CD4-positive, alpha-beta memory T cell (primary cell): Measurements from ENCODE around the gene RERE. TPM values are rescaled to one million over a fixed set of nuclear protein-coding genes. Genes with fewer than 3 reads are reported as not detected.
A peak's percentile ranks its signal among the peaks of the same experiment; 100 is the strongest.

Experiments
- CTCF ChIA-PET: fragments of 350-600 bp; sonication (Branson Sonifier 250); formaldehyde crosslinking; loops from one replicate; lab custom pipeline; 2021; ENCODE audit warnings: inconsistent platforms; ENCODE audit not compliant: partially characterized antibody; lab: Charles Lee
- POLR2A ChIA-PET: fragments of 350-600 bp; sonication (Branson Sonifier 250); formaldehyde crosslinking; loops from one replicate; lab custom pipeline; 2021; ENCODE audit not compliant: partially characterized antibody; lab: Charles Lee
- DNase-seq, 5 donors: peaks; one replicate each; pipeline versions ENCODE4 v3.0.0 to v3.0.0-alpha.2; 2020 to 2022; ENCODE audit warnings: mixed read lengths in 1 of 5
- H3K27ac ChIP-seq: one replicate; pipeline ENCODE4 v1.7.0; 2013; ENCODE audit warnings: low read depth, low read length
- H3K27me3 ChIP-seq: 2 replicates; pipeline ENCODE4 v1.7.0; 2013; ENCODE audit warnings: mild to moderate bottlenecking, low read length, moderate library complexity; ENCODE audit not compliant: insufficient read depth
- H3K36me3 ChIP-seq: 2 replicates; pipeline ENCODE4 v1.7.0; 2013; ENCODE audit warnings: mild to moderate bottlenecking, low read length, moderate library complexity; ENCODE audit not compliant: insufficient read depth
- H3K4me1 ChIP-seq: 2 replicates; pipeline ENCODE4 v1.7.0; 2013; ENCODE audit warnings: mild to moderate bottlenecking, low read length, moderate library complexity; ENCODE audit not compliant: insufficient read depth
- H3K4me3 ChIP-seq, 2 donors: one replicate each; pipeline ENCODE4 v1.7.0; 2013; ENCODE audit warnings: low read length in 2 of 2, mild to moderate bottlenecking in 1 of 2
- H3K9me3 ChIP-seq, 2 donors: one replicate each; pipeline ENCODE4 v1.7.0; 2013; ENCODE audit warnings: low read length in 2 of 2, control low read depth in 1 of 2; ENCODE audit not compliant: control insufficient read depth in 1 of 2
- H3K27ac Mint-ChIP-seq, 7 donors: one replicate each; pipeline ENCODE4 v1.8.0; 2020 to 2021; ENCODE audit warnings: mixed read lengths in 7 of 7, mild to moderate bottlenecking in 6 of 7, inconsistent platforms in 3 of 7, moderate library complexity in 3 of 7
- H3K27me3 Mint-ChIP-seq, 2 donors: one replicate each; pipeline ENCODE4 v1.8.0; 2020 to 2021; ENCODE audit warnings: mixed read lengths in 2 of 2
- H3K36me3 Mint-ChIP-seq, 2 donors: one replicate each; pipeline ENCODE4 v1.8.0; 2020 to 2021; ENCODE audit warnings: mixed read lengths in 2 of 2, inconsistent platforms in 1 of 2, mild to moderate bottlenecking in 1 of 2
- H3K4me1 Mint-ChIP-seq, 4 donors: one replicate each; pipeline ENCODE4 v1.8.0; 2020 to 2021; ENCODE audit warnings: mixed read lengths in 4 of 4, mild to moderate bottlenecking in 1 of 4
- H3K4me3 Mint-ChIP-seq, 8 donors: one replicate each; pipeline ENCODE4 v1.8.0; 2020 to 2021; ENCODE audit warnings: mixed read lengths in 8 of 8, mild to moderate bottlenecking in 7 of 8, moderate library complexity in 6 of 8, inconsistent platforms in 3 of 8
- H3K9me3 Mint-ChIP-seq, 8 donors: one replicate each; pipeline ENCODE4 v1.8.0; 2020 to 2021; ENCODE audit warnings: mixed read lengths in 8 of 8, mild to moderate bottlenecking in 5 of 8, inconsistent platforms in 3 of 8, moderate library complexity in 1 of 8
- intact Hi-C: fragments of 100-400 bp; cut with micrococcal nuclease; formaldehyde crosslinking; loops from one replicate; pipeline ENCODE4 v1.15.1; 2023
- polyA plus RNA-seq, 2 donors: library from polyadenylated mRNA; unstranded; fragments of 300-500 nt; fragmentation: Illumina TruSeq; gene quantifications; one replicate each; pipeline ENCODE4 v1.2.3, GENCODE V29; 2021
- total RNA-seq, 2 experiments: library from RNA; stranded (reverse); gene quantifications; one replicate each; pipeline ENCODE4 v1.2.3, GENCODE V29; 2021

The RERE gene
- total and polyA plus RNA-seq, 4 experiments from 2014 or later: 0.38 to 117 (median 60.3) TPM

- Histone ChIP-seq H3K27me3 (no peaks in the 10 kb centered on the region), H3K27ac (no peak overlapping the region), H3K36me3 (no peaks in the 10 kb centered on the region), H3K9me3 (no peaks in the 10 kb centered on the region), H3K4me3 (no peak overlapping the region), H3K4me1 (no peaks in the 10 kb centered on the region)
- H3K27ac Mint-ChIP-seq: no peak overlapping the region
- H3K36me3 Mint-ChIP-seq: peaks cover 17 to 27% of the 10 kb centered on the region in 2 donors
- H3K4me1 Mint-ChIP-seq: peaks cover 5 to 23% (median 11%) of the 10 kb centered on the region in 4 donors
- peaks cover 0 to 7% (median 2%) of the 10 kb centered on the region in 8 donors for H3K9me3 Mint-ChIP-seq
- ChIA-PET CTCF (interaction anchor here (0.7 to 3.2 kb wide), 6 partner anchors 12 to 94 kb away, joined by 3 to 10 read pairs (median 7); no protein-coding TSS in a partner anchor), POLR2A (interaction anchor here (0.8 to 1.2 kb wide), 2 partner anchors 12 to 22 kb away, joined by 3 read pairs; no protein-coding TSS in a partner anchor)
- no peak overlapping the region for H3K4me3 Mint-ChIP-seq
- intact Hi-C loops: no loop called here
- no peak for DNase-seq
- no peaks in the 10 kb centered on the region for H3K27me3 Mint-ChIP-seq
Measured at GRCh38 chr1:8443558-8444194, 373.8 kb downstream of the RERE start.

GRCh38 chr1:8441426-8441825 lies 376.0 kb downstream of the RERE start:
- no peaks in the 10 kb centered on the region for H3K27me3 Mint-ChIP-seq
- H3K9me3 Mint-ChIP-seq: peaks cover 0 to 7% (median 2%) of the 10 kb centered on the region in 8 donors
- Histone ChIP-seq H3K4me3 (no peak overlapping the region), H3K27me3 (no peaks in the 10 kb centered on the region), H3K27ac (no peak overlapping the region), H3K4me1 (no peaks in the 10 kb centered on the region), H3K36me3 (no peaks in the 10 kb centered on the region), H3K9me3 (no peaks in the 10 kb centered on the region)
- intact Hi-C loops: no loop called here
- peaks cover 12 to 23% of the 10 kb centered on the region in 2 donors for H3K36me3 Mint-ChIP-seq
- peaks cover 0 to 15% (median 7%) of the 10 kb centered on the region in 4 donors for H3K4me1 Mint-ChIP-seq
- H3K4me3 Mint-ChIP-seq: no peak overlapping the region
- ChIA-PET POLR2A (interaction anchor here (1.0 kb wide), 1 partner anchor 10 kb away, joined by 3 read pairs; no protein-coding TSS in a partner anchor), CTCF (interaction anchor here (2.2 kb wide), 1 partner anchor 10 kb away, joined by 7 read pairs; no protein-coding TSS in a partner anchor)
- peak overlapping the region in 1 of 7 donors; percentile 30 for H3K27ac Mint-ChIP-seq
- DNase-seq: no peak

- Histone ChIP-seq H3K36me3 (no peaks in the 10 kb centered on the region), H3K9me3 (no peaks in the 10 kb centered on the region), H3K4me1 (no peaks in the 10 kb centered on the region), H3K4me3 (no peak overlapping the region), H3K27me3 (no peaks in the 10 kb centered on the region), H3K27ac (no peak overlapping the region)
- no peaks in the 10 kb centered on the region for H3K27me3 Mint-ChIP-seq
- H3K4me3 Mint-ChIP-seq: no peak overlapping the region
- POLR2A ChIA-PET: no interaction called here
- peaks cover under 1 to 14% (median 9%) of the 10 kb centered on the region in 4 donors for H3K4me1 Mint-ChIP-seq
- intact Hi-C loops: no loop called here
- peaks cover 9 to 16% of the 10 kb centered on the region in 2 donors for H3K36me3 Mint-ChIP-seq
- H3K27ac Mint-ChIP-seq: peak overlapping the region in 1 of 7 donors; percentile 62
- peaks cover 0 to 7% (median 1%) of the 10 kb centered on the region in 8 donors for H3K9me3 Mint-ChIP-seq
- DNase-seq: no peak
- CTCF ChIA-PET: interaction anchor here (1.5 kb wide), 1 partner anchor 33 kb away, joined by 3 read pairs; no protein-coding TSS in a partner anchor
Measured at GRCh38 chr1:8439015-8439702, 378.3 kb downstream of the RERE start.

- H3K36me3 ChIP-seq: no peaks in the 10 kb centered on the region
- H3K9me3 ChIP-seq: no peaks in the 10 kb centered on the region
- no peak overlapping the region for H3K27ac Mint-ChIP-seq
- intact Hi-C loops: no loop called here
- H3K36me3 Mint-ChIP-seq: peaks cover 9 to 15% of the 10 kb centered on the region in 2 donors
- no peaks in the 10 kb centered on the region for H3K27me3 ChIP-seq
- CTCF ChIA-PET: interaction anchor here (1.5 kb wide), 1 partner anchor 34 kb away, joined by 3 read pairs; no protein-coding TSS in a partner anchor
- H3K4me3 Mint-ChIP-seq: no peak overlapping the region
- H3K4me1 Mint-ChIP-seq: peaks cover 5 to 16% (median 9%) of the 10 kb centered on the region in 4 donors
- H3K27me3 Mint-ChIP-seq: no peaks in the 10 kb centered on the region
- peaks cover 0 to 7% (median 1%) of the 10 kb centered on the region in 8 donors for H3K9me3 Mint-ChIP-seq
- H3K4me1 ChIP-seq: no peaks in the 10 kb centered on the region
- no peak overlapping the region for H3K4me3 ChIP-seq
- no peak for DNase-seq
- POLR2A ChIA-PET: no interaction called here
- no peak overlapping the region for H3K27ac ChIP-seq
Measured at GRCh38 chr1:8438489-8438888, 379.0 kb downstream of the RERE start.

- Histone ChIP-seq H3K4me3 (no peak overlapping the region), H3K9me3 (no peaks in the 10 kb centered on the region), H3K27me3 (no peaks in the 10 kb centered on the region), H3K27ac (no peak overlapping the region), H3K36me3 (no peaks in the 10 kb centered on the region), H3K4me1 (no peaks in the 10 kb centered on the region)
- intact Hi-C loops: no loop called here
- no peak for DNase-seq
- peaks cover 0 to under 1% (median 0%) of the 10 kb centered on the region in 8 donors for H3K9me3 Mint-ChIP-seq
- peaks cover 4 to 9% of the 10 kb centered on the region in 2 donors for H3K36me3 Mint-ChIP-seq
- H3K27ac Mint-ChIP-seq: no peak overlapping the region
- ChIA-PET CTCF (interaction anchor here (1.5 kb wide), 1 partner anchor 35 kb away, joined by 3 read pairs; no protein-coding TSS in a partner anchor), POLR2A (no interaction called here)
- peaks cover 6 to 20% (median 12%) of the 10 kb centered on the region in 4 donors for H3K4me1 Mint-ChIP-seq
- no peak overlapping the region for H3K4me3 Mint-ChIP-seq
- H3K27me3 Mint-ChIP-seq: no peaks in the 10 kb centered on the region
Measured at GRCh38 chr1:8437347-8437746, 380.1 kb downstream of the RERE start.

GRCh38 chr1:8435569-8436071 lies 381.8 kb downstream of the RERE start:
- H3K4me3 ChIP-seq: no peak overlapping the region
- H3K4me1 ChIP-seq: peaks cover 14% of the 10 kb centered on the region
- H3K27ac Mint-ChIP-seq: peak overlapping the region in 1 of 7 donors; percentile 73
- intact Hi-C loops: no loop called here
- H3K9me3 ChIP-seq: no peaks in the 10 kb centered on the region
- no peak overlapping the region for H3K4me3 Mint-ChIP-seq
- CTCF ChIA-PET: interaction anchor here (1.0 kb wide), 1 partner anchor 403 kb away, joined by 3 read pairs; no protein-coding TSS in a partner anchor
- peaks cover 20 to 37% (median 25%) of the 10 kb centered on the region in 4 donors for H3K4me1 Mint-ChIP-seq
- H3K9me3 Mint-ChIP-seq: no peaks in the 10 kb centered on the region
- peaks cover 0 to 9% of the 10 kb centered on the region in 2 donors for H3K36me3 Mint-ChIP-seq
- no peaks in the 10 kb centered on the region for H3K27me3 Mint-ChIP-seq
- H3K27ac ChIP-seq: no peak overlapping the region
- POLR2A ChIA-PET: no interaction called here
- no peaks in the 10 kb centered on the region for H3K36me3 ChIP-seq
- H3K27me3 ChIP-seq: no peaks in the 10 kb centered on the region
- no peak for DNase-seq

GRCh38 chr1:8434101-8434500 lies 383.3 kb downstream of the RERE start:
- Mint-ChIP-seq H3K27ac (peak overlapping the region in 2 of 7 donors; percentile 47 to 56), H3K27me3 (no peaks in the 10 kb centered on the region), H3K9me3 (no peaks in the 10 kb centered on the region), H3K4me3 (no peak overlapping the region), H3K4me1 (peaks cover 27 to 48% (median 34%) of the 10 kb centered on the region in 4 donors), H3K36me3 (peaks cover 0 to 9% of the 10 kb centered on the region in 2 donors)
- H3K27ac ChIP-seq: no peak overlapping the region
- no peak for DNase-seq
- CTCF ChIA-PET: no interaction called here
- no peaks in the 10 kb centered on the region for H3K36me3 ChIP-seq
- intact Hi-C loops: no loop called here
- no peaks in the 10 kb centered on the region for H3K27me3 ChIP-seq
- H3K9me3 ChIP-seq: no peaks in the 10 kb centered on the region
- POLR2A ChIA-PET: interaction anchor here (1.5 kb wide), 1 partner anchor 10 kb away, joined by 4 read pairs; no protein-coding TSS in a partner anchor
- no peak overlapping the region for H3K4me3 ChIP-seq
- peaks cover 29% of the 10 kb centered on the region for H3K4me1 ChIP-seq
